ENCODE data around the gene CFAP157. TPM values are rescaled to one million over a fixed set of nuclear protein-coding genes. Genes with fewer than 3 reads are reported as not detected.

The CFAP157 gene
- 0.19 TPM for total RNA-seq
- long read RNA-seq, partial matches to known transcripts, result 0 of 4 reads
- long read RNA-seq, other reads (novel, unspliced or antisense), result 4 of 4 reads

- no peak for DNase-seq (ENCODE audit: low spot score)
Observed at GRCh38 chr9:127706836-127707241, at the start of gene CFAP157. CFAP157 (plus strand) TSS chr9:127706988; CDS start chr9:127707032, 44 bp downstream.

- DNase-seq (ENCODE audit: low spot score), result peak; percentile 65
Observed at GRCh38 chr9:127658428-127658827, 48.4 kb upstream of the CFAP157 start.

- DNase-seq (ENCODE audit: low spot score), result peak; percentile 51
Observed at GRCh38 chr9:127660886-127661741, 45.7 kb upstream of the CFAP157 start.

- DNase-seq (ENCODE audit: low spot score), result peak; percentile 26
Observed at GRCh38 chr9:127662617-127663016, 44.2 kb upstream of the CFAP157 start.

- no peak for DNase-seq (ENCODE audit: low spot score)
Observed at GRCh38 chr9:127664324-127664677, 42.5 kb upstream of the CFAP157 start.

GRCh38 chr9:127664678-127665507 is 41.9 kb upstream of the CFAP157 start:
- no peak for DNase-seq (ENCODE audit: low spot score)

- no peak for DNase-seq (ENCODE audit: low spot score)
Observed at GRCh38 chr9:127667127-127667844, 39.5 kb upstream of the CFAP157 start.

GRCh38 chr9:127667906-127668305 is 38.9 kb upstream of the CFAP157 start:
- no peak for DNase-seq (ENCODE audit: low spot score)

GRCh38 chr9:127673234-127673633 is 33.6 kb upstream of the CFAP157 start:
- DNase-seq (ENCODE audit: low spot score), result no peak

GRCh38 chr9:127676638-127677037 is 30.1 kb upstream of the CFAP157 start:
- no peak for DNase-seq (ENCODE audit: low spot score)

- DNase-seq (ENCODE audit: low spot score), result no peak
Observed at GRCh38 chr9:127679506-127679905, 27.3 kb upstream of the CFAP157 start.

- no peak for DNase-seq (ENCODE audit: low spot score)
Observed at GRCh38 chr9:127680226-127680625, 26.6 kb upstream of the CFAP157 start.

GRCh38 chr9:127680846-127681245 is 25.9 kb upstream of the CFAP157 start:
- no peak for DNase-seq (ENCODE audit: low spot score)

- no peak for DNase-seq (ENCODE audit: low spot score)
Observed at GRCh38 chr9:127682351-127683136, 24.2 kb upstream of the CFAP157 start.

- DNase-seq (ENCODE audit: low spot score), result no peak
Observed at GRCh38 chr9:127683723-127684122, 23.1 kb upstream of the CFAP157 start.

- no peak for DNase-seq (ENCODE audit: low spot score)
Observed at GRCh38 chr9:127684576-127684975, 22.2 kb upstream of the CFAP157 start.

GRCh38 chr9:127686461-127687393 is 20.1 kb upstream of the CFAP157 start:
- DNase-seq (ENCODE audit: low spot score), result no peak

GRCh38 chr9:127689329-127690000 is 17.3 kb upstream of the CFAP157 start:
- DNase-seq (ENCODE audit: low spot score), result no peak

GRCh38 chr9:127690735-127691134 is 16.1 kb upstream of the CFAP157 start:
- no peak for DNase-seq (ENCODE audit: low spot score)

Data from mesenteric fat pad (tissue), 1 donor.